Heart left ventricle (tissue), 13 donors: ENCODE data around the gene SGIP1.

Experiments used
- POLR2A ChIP-seq, 2 donors: fragments of 450-650 bp; IDR thresholded peaks; one replicate each; pipeline ENCODE4 v1.6.1; 2017; ENCODE audit warnings: antibody characterized with exemption in 2 of 2, mild to moderate bottlenecking in 2 of 2, moderate library complexity in 2 of 2
- TF ChIP-seq, protein P1 (sequence below), 12 donors: fragments of 200-600 bp; sonication (generic) in 4 of 12; IDR thresholded peaks; one replicate each; pipeline versions ENCODE4 v1.5.0 to v1.8.0; 2018 to 2022; ENCODE audit warnings: antibody characterized with exemption in 12 of 12, mild to moderate bottlenecking in 5 of 12
- donor health status: ischemic (EF 13 %, LVEDD 7.1; RV severe dilation, severe dysfunction).
- donor health status: DM: no; HTN: yes; CAD: no.
- donor health status: DM: no; HTN: no; CAD: no.
- donor health status: ischemic (EF 25% LVEDD 6.9; RV normal size, moderate dysfunction).
- donor health status: ischemic (EF 25% LVEDD 5.7; RV mildly dilated, moderate dysfunction).
- donor health status: ischemic (EF 35%, LVEDD 5.7; RV mildly dilated, moderate dysfunction).
- donor health status: nonischemic (EF 11% LVEDD 7.7; RV severe dilation, severe dysfunction).
- donor health status: DM: yes; HTN: yes; CAD: no.
- donor health status: PGD.
- donor health status: ischemic (EF 29% LVEDD 5.4; RV normal size, mild dysfunction).
- donor health status: nonischemic (EF 23%, LVEDD 6.1; RV moderate dilation, normal function).

DNA sequence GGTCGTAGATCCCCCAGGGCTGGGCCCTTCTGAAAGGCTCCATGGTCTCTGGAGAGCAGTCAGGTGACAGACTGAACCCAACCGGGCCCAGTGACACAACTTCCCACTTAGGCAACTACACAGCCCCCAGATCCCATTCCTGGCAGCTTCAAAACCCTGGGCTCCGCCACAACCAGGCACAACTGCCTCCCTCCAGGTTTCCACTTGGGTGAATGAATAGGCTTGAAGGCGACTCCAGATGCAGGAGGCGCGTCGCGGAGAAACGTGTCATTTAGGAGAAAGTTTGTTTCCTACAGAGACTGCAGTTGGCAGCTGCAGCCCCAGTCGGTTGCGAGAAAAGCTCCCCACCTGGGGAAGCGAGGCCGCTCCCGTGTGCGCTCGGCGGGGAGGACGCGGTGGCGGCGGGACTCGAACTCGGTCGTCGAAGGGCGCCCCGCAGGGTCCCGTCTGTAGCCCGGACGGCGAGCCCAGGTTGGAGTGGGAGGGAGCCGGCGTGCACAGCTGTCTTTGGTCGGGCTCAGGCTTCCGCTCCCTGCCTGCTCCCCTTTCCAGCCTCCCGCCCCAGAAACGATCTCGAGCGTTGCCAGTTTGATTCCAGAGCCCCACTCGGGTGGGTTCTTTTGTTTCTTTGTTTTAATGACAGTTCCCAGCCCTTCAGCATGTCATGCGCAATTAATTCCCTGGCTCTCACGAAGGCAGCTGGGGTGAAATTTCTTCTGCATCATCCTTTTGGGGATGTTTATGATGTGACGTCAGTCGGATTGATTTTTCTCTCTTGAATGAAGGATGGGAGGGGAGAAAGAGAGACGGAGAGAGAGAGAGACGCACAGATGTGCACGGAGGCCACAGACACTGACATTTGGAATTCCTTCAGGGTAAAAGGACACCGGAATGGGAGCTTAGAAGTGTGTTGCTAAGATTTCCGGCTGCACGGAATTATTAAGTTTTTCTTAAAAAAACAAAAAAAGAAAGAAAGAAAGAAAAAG, 862 bp upstream of the SGIP1 start:
- TF ChIP-seq, protein P1, sequence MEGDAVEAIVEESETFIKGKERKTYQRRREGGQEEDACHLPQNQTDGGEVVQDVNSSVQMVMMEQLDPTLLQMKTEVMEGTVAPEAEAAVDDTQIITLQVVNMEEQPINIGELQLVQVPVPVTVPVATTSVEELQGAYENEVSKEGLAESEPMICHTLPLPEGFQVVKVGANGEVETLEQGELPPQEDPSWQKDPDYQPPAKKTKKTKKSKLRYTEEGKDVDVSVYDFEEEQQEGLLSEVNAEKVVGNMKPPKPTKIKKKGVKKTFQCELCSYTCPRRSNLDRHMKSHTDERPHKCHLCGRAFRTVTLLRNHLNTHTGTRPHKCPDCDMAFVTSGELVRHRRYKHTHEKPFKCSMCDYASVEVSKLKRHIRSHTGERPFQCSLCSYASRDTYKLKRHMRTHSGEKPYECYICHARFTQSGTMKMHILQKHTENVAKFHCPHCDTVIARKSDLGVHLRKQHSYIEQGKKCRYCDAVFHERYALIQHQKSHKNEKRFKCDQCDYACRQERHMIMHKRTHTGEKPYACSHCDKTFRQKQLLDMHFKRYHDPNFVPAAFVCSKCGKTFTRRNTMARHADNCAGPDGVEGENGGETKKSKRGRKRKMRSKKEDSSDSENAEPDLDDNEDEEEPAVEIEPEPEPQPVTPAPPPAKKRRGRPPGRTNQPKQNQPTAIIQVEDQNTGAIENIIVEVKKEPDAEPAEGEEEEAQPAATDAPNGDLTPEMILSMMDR (IDR thresholded peaks at IDR 0.05): no peak
- TF ChIP-seq POLR2A (IDR thresholded peaks at IDR 0.05): no peak
